ENCODE results near the gene GGA1.

Gene GGA1

GRCh38 chr22:37632174-37633088 lies 23.8 kb downstream of the GGA1 start:
- DNase-seq: no peak

GRCh38 chr22:37633089-37633624 lies 24.5 kb downstream of the GGA1 start:
- peak; percentile 57 to 67 for DNase-seq

- peak; percentile 60 to 78 for DNase-seq
Observed at GRCh38 chr22:37633625-37634416, 25.2 kb downstream of the GGA1 start.

- DNase-seq: no peak
Observed at GRCh38 chr22:37634417-37634924, 25.8 kb downstream of the GGA1 start.

- DNase-seq: no peak
Observed at GRCh38 chr22:37635157-37635556, 26.5 kb downstream of the GGA1 start.

DNA sequence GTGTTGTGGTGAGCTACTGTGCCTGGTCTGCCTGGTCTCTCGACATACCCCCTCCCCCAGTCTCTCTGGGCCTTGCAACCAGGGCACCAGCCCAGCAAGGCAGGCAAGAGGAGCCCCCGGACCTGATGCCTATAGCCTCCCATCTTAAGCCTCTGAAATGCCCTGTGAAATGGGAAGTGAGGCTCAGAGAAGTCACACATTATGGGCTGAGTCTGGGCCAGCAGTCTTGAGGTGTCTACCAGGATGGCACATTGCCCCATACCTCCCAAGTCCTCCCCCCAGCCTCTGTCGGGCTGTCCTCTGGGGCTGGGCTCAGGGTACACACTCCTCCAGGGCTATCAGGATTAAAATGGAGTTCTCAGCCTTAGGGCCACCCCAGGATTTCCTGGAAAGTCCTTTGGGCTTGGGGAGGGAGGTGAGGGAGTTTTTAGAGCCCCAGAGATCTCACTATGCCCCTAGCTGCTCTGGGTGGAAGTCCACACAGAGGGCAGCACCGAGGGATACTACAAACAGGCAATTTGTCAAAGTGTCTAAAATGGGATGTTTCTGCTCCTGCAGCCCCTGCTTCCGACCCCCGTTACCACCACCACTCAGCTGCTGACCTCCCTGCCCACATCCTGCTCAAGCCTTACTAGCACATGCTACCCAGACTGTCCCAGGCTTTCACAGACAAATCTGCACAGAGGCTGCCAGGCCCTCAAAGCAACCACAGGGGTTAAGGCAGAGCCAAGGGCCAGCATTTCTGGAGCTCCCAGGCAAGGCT lies 27.7 kb downstream of the GGA1 start:
- no peak for DNase-seq

GRCh38 chr22:37636949-37637273 lies 28.3 kb downstream of the GGA1 start:
- DNase-seq: no peak

- DNase-seq: peak in 1 of 2 donors; percentile 36
Observed at GRCh38 chr22:37638391-37639069, 29.9 kb downstream of the GGA1 start.

- peak; percentile 31 to 61 for DNase-seq
Observed at GRCh38 chr22:37639070-37639760, 30.6 kb downstream of the GGA1 start, which contains the start of gene SH3BP1. Gene SH3BP1 (plus strand): TSS chr22:37639669. CDS start chr22:37639788, 119 bp downstream.

- DNase-seq: peak in 1 of 2 donors; percentile 36
Observed at GRCh38 chr22:37639771-37640590, 31.3 kb downstream of the GGA1 start.

DNA sequence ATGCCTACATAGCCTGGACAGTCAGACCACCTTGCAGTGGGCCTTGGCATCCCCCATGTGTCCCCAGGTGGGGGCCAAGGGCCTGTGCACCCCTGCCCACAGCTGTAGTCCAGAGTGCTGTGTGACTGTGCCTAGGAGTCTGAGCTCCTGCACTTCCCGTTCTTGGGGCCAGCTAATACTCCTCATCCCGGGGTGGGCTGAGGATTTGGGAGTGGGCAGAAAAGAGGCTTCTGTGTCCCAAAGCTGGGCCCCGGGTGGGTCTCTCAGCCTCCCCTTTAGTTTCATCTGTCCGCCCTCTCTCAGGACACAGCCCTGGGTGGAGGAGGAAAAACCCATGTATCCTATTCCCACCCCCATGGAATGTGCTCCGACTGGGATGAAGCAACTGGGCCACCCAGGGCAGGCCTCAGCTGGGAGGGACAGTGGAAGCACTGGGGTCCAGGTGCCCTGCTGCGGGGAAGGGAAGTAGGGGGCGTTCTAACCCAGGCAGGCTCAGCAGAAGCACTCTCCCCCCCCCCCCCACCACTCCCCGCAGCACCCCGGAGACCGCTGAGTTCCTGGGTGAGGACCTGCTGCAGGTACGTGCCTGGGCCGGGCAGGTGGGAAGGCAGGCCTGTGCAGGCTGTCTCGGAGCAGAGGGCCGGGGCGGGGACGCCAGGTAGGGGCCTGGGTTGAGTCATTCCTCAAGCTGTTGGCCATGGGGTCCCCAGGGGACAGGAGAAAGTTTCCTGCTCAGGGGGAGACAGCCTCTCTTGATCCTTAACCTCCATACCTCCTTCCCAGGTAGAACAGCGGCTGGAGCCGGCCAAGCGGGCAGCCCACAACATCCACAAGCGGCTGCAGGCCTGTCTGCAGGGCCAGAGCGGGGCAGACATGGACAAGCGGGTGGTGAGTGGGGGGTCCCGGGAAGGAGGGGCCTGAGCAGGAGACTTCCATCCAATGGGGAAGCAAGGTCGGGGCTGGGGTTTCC lies 32.2 kb downstream of the GGA1 start:
- DNase-seq: no peak

GRCh38 chr22:37641561-37641949 lies 32.9 kb downstream of the GGA1 start:
- DNase-seq: no peak

- peak; percentile 80 to 86 for DNase-seq
Observed at GRCh38 chr22:37643225-37643847, 34.7 kb downstream of the GGA1 start.

DNA sequence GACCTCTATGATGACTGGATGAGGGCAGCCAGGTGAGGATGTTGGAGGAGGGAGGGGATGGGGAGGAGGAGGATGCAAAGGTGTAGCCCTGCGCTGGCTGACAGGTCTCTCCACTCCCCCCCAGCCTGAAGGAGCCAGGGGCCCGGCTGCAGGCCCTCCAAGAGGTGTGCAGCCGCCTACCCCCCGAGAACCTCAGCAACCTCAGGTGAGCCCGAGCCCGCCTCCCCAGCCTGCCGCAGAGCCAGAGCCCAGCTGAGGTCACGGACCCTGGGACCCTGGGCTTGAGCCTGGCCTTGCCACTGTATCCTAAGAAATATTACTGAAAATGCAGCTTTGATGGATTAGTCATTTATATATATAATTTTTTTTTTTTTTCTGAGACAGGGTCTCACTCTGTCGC lies 38.7 kb downstream of the GGA1 start:
- no peak for DNase-seq

DNA sequence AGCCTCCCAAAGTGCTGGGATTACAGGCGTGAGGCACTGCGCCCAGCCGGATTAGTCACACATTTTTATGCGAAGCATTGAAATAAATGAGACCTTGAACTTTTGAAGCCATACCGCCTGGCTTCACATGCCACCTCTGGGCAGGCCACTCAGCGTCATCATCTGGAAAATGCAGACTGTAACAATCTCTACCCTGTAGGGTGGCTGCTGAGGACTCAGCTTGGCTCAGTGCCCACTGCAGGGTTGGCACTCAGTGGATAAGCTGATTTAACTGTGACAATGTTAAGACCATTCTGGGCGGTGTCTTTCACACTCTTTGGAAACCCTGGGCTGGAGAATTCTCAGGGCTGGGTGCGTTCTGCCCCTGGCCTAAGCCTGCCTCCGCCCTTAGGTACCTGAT lies 39.3 kb downstream of the GGA1 start:
- DNase-seq: no peak

DNA sequence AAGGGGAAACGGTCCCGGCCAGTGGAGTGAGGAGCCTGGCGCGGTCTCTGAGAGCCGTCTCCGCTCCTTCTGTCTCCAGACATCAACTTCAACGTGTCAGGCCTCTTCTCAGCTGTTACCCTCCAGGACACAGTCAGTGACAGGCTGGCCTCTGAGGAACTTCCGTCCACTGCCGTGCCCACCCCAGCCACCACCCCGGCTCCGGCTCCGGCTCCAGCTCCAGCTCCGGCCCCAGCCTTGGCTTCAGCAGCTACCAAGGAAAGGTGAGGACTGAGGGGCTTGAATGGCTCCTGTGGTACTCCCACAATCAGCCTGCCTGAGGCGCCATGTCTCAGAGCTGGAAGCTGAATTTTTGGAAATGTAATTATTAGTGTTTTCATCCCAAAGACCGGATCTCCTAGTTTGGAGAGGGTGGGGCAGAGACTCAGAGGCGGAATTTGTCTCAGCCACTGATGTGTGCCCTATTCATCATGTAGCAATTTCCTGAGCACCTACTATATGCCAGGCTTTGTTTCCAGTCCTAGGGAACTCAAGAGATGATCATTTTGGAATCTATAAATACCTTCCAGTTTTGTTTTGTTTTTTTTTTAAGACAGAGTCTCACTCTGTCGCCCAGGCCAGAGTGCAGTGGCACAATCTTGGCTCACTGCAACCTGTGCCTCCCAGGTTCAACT lies 42.0 kb downstream of the GGA1 start:
- DNase-seq: no peak

DNA sequence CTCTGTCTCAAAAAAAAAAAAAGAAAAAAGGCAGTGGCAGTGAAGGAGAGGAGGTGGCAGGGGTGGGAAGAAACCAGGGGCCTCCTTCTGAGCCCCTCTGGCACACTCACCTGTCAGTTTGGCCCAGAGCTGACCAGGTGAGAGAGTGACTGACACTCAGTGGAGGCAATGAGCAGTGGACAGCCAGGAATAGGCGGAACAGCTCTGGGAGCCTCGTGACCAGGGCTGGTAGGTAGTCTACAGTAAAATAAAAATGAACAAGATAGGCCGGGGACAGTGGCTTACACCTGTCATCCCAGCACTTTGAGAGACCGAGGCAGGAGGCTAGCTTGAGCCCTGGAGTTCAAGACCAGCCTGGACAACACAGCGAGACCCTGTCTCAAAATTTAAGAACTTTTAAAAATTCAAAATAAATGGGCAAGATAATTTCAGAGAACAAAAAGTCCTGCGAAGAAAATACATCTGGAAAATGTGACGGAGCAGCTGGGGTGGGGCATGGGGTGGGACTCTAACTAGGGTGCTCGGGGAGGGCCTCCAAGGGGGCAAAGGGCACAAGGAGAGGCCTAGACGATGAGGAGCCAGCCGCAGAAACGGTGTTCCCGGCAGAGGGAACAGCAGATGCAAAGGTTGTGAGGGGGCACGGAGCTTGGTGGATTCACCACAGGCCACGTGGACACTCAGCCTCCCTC lies 46.1 kb downstream of the GGA1 start:
- DNase-seq: no peak

DNA sequence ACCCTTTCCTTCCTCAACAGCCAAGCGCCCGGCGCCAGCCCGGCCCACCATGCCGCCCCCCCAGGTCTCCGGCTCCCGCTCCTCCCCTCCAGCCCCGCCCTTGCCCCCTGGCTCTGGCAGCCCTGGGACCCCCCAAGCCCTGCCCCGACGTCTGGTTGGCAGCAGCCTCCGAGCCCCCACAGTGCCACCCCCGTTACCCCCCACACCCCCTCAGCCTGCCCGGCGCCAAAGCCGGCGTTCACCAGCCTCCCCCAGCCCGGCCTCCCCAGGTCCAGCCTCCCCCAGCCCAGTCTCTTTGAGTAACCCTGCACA lies 46.6 kb downstream of the GGA1 start:
- DNase-seq: no peak
